Measurements from ENCODE around the gene PGPEP1. TPM values are rescaled to one million over a fixed set of nuclear protein-coding genes. Genes with fewer than 3 reads are reported as not detected.
A peak's percentile ranks its signal among the peaks of the same experiment; 100 is the strongest.

The PGPEP1 gene
- polyA plus RNA-seq, 1 of the 3 experiments (the other 2 are of a cell fraction) = 13.8 TPM

GRCh38 chr19:18415178-18415867 is 74.9 kb downstream of the PGPEP1 start:
- H3K36me3 ChIP-seq (replicated peaks in 1 of 2; ENCODE audit: control insufficient read depth in 1 of 2, insufficient read depth in 2 of 2, low read length in 1 of 2) = no peaks in the 10 kb centered on the region
- no peaks in the 10 kb centered on the region; the same call in 1 of the 2 replicates for H4K20me1 ChIP-seq (ENCODE audit: insufficient read depth)
- ChIA-PET POLR2A (interaction anchor here (1.7 kb wide), 1 partner anchor 134 kb away, joined by 7 read pairs; the partner anchor contains the start of gene JUND), CTCF (interaction anchor here (1.1 to 12.1 kb wide), 6 partner anchors 23 to 175 kb away, joined by 3 to 217 read pairs (median 62); partner anchors contain the start of genes GDF15 and JUND)
- peaks cover 11% of the 10 kb centered on the region for H3K79me2 ChIP-seq (ENCODE audit: insufficient read depth)
- H3K9ac ChIP-seq = no peak overlapping the region
- H2AFZ ChIP-seq (ENCODE audit: low read depth) = no peak overlapping the region
- peaks cover 22% of the 10 kb centered on the region for H3F3A ChIP-seq (replicated peaks; ENCODE audit: insufficient read depth)
- no peaks in the 10 kb centered on the region for H3K9me2 ChIP-seq
- H3K4me2 ChIP-seq = no peak overlapping the region; the same call in 1 of the 2 replicates
- no peaks in the 10 kb centered on the region for H3K27me3 ChIP-seq (ENCODE audit: insufficient read depth)
- H3K4me3 ChIP-seq (ENCODE audit: low read depth in 2 of 2, low read length in 1 of 2) = no peak overlapping the region
- no peak overlapping the region for H3K27ac ChIP-seq (ENCODE audit: low read depth in 2 of 2, low read length in 1 of 2)
- WGBS (ENCODE audit: low lambda C conversion rate) = 88% methylated on average over 18 of the region's 25 CpGs
- H3K9me3 ChIP-seq = no peaks in the 10 kb centered on the region
- no peak for DNase-seq
- TF ChIP-seq RAD21 (IDR thresholded peaks at IDR 0.05; ENCODE audit: low read length) (no peak), EP300 (IDR thresholded peaks at IDR 0.05; ENCODE audit: borderline replicate concordance in 1 of 2, low read depth in 1 of 2, low read length in 1 of 2) (no peak), CTCF (IDR thresholded peaks at IDR 0.05) (no peak)
- H3K4me1 ChIP-seq (ENCODE audit: control insufficient read depth in 1 of 2, insufficient read depth in 2 of 2, low read depth in 1 of 2, low read length in 1 of 2) = peaks cover 42 to 44% of the 10 kb centered on the region in 2 experiments; a peak in 3 of 4 replicates

- H3K79me2 ChIP-seq (ENCODE audit: insufficient read depth) = peaks cover 26% of the 10 kb centered on the region
- H3K4me3 ChIP-seq (ENCODE audit: low read depth in 2 of 2, low read length in 1 of 2) = peak overlapping the region; percentile 45 to 50
- H3K36me3 ChIP-seq (replicated peaks in 1 of 2; ENCODE audit: control insufficient read depth in 1 of 2, insufficient read depth in 2 of 2, low read length in 1 of 2) = no peaks in the 10 kb centered on the region
- TF ChIP-seq EZH2phosphoT487 (IDR thresholded peaks at IDR 0.05; ENCODE audit: borderline replicate concordance, low read depth) = no peak
- TF ChIP-seq TAF1 (IDR thresholded peaks at IDR 0.05; ENCODE audit: borderline replicate concordance, low read depth, low read length) = 0 out of 2 replicates have a peak, but pooled peaks have one; percentile 17
- no peak for TF ChIP-seq JUND (IDR thresholded peaks at IDR 0.05)
- peak; percentile 81 for TF ChIP-seq MXI1 (IDR thresholded peaks at IDR 0.05; ENCODE audit: low read depth, low read length)
- TF ChIP-seq SIN3A (IDR thresholded peaks at IDR 0.05; ENCODE audit: borderline replicate concordance, low read depth, low read length) = no peak
- TF ChIP-seq POLR2AphosphoS5 (IDR thresholded peaks at IDR 0.05; ENCODE audit: low read depth, low read length) = no peak
- no peak for TF ChIP-seq YY1 (IDR thresholded peaks at IDR 0.05; ENCODE audit: low read depth)
- no peak for TF ChIP-seq TCF12 (IDR thresholded peaks at IDR 0.05)
- TF ChIP-seq MAX (IDR thresholded peaks at IDR 0.05; ENCODE audit: low read depth) = peak; percentile 90
- peak; percentile 41 for TF ChIP-seq CHD2 (IDR thresholded peaks at IDR 0.05; ENCODE audit: low read length, partially characterized antibody)
- H3K27ac ChIP-seq (ENCODE audit: low read depth in 2 of 2, low read length in 1 of 2) = peak overlapping the region; percentile 89 to 93
- no peaks in the 10 kb centered on the region for H3K9me3 ChIP-seq
- CTCF ChIA-PET = interaction anchor here (0.9 to 12.1 kb wide), 8 partner anchors 19 to 137 kb away, joined by 3 to 217 read pairs (median 4); partner anchors contain the start of genes GDF15, JUND and LSM4
- peaks cover 44 to 53% of the 10 kb centered on the region in 2 experiments; a peak in 3 of 4 replicates for H3K4me1 ChIP-seq (ENCODE audit: control insufficient read depth in 1 of 2, insufficient read depth in 2 of 2, low read depth in 1 of 2, low read length in 1 of 2)
- H3K9ac ChIP-seq = peak overlapping the region; percentile 79
- peak overlapping the region; percentile 84 for H3K4me2 ChIP-seq
- peaks cover 12% of the 10 kb centered on the region; the same call in 1 of the 2 replicates for H4K20me1 ChIP-seq (ENCODE audit: insufficient read depth)
- no peaks in the 10 kb centered on the region for H3K27me3 ChIP-seq (ENCODE audit: insufficient read depth)
- peak; percentile 92 for DNase-seq
- WGBS (ENCODE audit: low lambda C conversion rate) = 3% methylated on average over 36 of the region's 44 CpGs
- H3F3A ChIP-seq (replicated peaks; ENCODE audit: insufficient read depth) = peaks cover 22% of the 10 kb centered on the region
- POLR2A ChIA-PET = interaction anchor here (0.7 to 1.4 kb wide), 7 partner anchors 12 to 211 kb away, joined by 3 to 6 read pairs (median 3); partner anchors contain the start of gene JUND
- peak overlapping the region; percentile 53; the same call in 1 of the 2 replicates for H2AFZ ChIP-seq (ENCODE audit: low read depth)
- no peaks in the 10 kb centered on the region for H3K9me2 ChIP-seq
Measured at GRCh38 chr19:18416778-18417249, 76.4 kb downstream of the PGPEP1 start.

All from SK-N-SH (cell line).